GM19328 (cell line): ENCODE data around the gene NEU4.
"Not testable (repeated sequence)": the region's sequence is repeated elsewhere in the genome, so short reads cannot be mapped to it uniquely, and the experiment has no call there.

Experiments
- ATAC-seq: cut with Tn5 transposase; IDR thresholded peaks from one replicate; pipeline ENCODE4 v1.9.1; 2021; ENCODE audit warnings: mild to moderate bottlenecking, moderate library complexity; ENCODE audit not compliant: unreplicated experiment

NEU4 gene

GRCh38 chr2:241812730-241813643, 4.0 kb downstream of the NEU4 start:
- no peak for ATAC-seq

GRCh38 chr2:241813644-241814392, 4.8 kb downstream of the NEU4 start:
- ATAC-seq: no peak

- ATAC-seq: no peak
Measured at GRCh38 chr2:241814393-241814642, 5.3 kb downstream of the NEU4 start.

GRCh38 chr2:241814643-241815476, 5.9 kb downstream of the NEU4 start:
- no peak for ATAC-seq

DNA sequence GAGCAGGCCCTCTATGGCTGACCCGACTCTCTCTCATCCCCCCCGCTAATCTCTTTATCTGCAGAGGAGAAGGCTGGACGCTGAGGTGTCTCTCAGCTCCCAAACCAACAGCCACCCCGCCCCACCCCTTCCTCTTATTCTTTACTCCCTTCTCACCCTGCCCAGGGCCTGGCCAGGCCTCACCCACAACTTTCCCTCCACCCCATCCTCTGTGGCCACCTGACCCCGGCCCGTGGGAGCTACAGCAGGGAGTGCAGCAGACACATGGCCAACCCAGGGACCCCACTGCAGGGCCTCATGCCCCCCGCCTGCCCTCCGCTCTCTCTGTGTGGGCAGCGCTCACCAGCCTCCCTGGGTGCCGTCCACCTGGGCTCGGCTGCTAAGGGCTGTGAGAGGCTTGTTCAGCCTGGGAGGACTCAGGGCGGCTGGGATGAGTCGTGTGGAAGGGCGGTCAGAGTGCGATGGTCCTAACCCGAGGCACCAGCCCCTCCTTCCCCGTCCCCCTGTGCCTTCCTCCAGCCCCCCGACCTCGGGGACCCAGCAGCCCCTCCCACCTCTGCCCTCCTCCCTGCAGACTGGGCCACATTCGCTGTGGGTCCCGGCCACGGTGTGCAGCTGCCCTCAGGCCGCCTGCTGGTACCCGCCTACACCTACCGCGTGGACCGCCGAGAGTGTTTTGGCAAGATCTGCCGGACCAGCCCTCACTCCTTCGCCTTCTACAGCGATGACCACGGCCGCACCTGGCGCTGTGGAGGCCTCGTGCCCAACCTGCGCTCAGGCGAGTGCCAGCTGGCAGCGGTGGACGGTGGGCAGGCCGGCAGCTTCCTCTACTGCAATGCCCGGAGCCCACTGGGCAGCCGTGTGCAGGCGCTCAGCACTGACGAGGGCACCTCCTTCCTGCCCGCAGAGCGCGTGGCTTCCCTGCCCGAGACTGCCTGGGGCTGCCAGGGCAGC, 6.8 kb downstream of the NEU4 start:
- ATAC-seq: no peak

GRCh38 chr2:241816431-241817121, 7.6 kb downstream of the NEU4 start:
- no peak for ATAC-seq

DNA sequence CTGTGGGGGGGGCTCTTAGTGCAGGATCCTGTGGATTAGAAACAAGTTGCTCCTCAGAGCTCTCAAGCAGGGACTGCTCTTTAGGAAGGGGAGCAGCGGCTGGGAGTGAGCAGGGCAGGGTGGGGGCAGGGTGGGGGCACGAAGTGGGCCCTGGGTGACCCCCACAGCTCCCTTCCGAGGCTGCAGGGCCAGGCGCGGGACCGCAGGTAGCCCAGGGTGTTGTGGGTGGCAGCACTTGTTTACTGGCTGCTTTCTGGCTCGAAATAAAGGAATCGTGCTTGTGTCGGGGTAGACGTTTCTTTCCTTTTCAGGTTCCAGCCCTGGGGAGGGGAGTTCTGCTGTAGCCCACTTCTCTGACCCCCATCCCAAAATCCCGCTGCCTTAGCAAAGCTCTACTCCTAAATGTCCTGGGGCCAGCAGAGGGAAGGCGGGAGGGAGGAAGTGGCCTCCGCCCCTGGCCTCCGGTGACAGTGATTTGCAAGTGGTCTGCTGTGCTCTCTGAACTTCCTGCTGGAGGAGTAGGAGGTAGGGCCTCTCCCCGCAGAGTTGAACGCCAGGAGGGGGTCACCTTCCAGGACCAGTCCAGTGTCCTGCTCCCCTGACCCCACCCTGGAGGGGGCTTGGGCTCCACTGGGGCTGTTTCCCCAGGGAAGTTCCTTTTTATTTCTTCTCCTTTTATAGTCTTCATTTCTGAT, 8.3 kb downstream of the NEU4 start:
- ATAC-seq: no peak

DNA sequence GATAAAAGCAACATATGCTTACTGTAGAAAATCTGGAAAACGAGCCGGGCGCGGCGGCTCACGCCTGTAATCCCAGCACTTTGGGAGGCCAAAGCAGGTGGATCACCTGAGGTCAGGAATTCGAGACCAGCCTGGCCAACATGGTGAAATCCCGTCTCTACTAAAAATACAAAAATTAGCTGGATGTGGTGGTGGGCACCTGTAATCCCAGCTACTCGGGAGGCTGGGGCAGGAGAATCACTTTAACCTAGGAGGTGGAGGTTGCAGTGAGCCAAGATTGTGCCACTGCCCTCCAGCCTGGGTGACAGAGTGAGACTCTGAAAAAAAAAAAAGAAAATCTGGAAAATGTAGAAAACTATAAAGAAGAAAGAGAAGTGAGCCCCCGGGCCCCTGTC, 8.8 kb downstream of the NEU4 start:
- ATAC-seq: not testable (repeated sequence)

DNA sequence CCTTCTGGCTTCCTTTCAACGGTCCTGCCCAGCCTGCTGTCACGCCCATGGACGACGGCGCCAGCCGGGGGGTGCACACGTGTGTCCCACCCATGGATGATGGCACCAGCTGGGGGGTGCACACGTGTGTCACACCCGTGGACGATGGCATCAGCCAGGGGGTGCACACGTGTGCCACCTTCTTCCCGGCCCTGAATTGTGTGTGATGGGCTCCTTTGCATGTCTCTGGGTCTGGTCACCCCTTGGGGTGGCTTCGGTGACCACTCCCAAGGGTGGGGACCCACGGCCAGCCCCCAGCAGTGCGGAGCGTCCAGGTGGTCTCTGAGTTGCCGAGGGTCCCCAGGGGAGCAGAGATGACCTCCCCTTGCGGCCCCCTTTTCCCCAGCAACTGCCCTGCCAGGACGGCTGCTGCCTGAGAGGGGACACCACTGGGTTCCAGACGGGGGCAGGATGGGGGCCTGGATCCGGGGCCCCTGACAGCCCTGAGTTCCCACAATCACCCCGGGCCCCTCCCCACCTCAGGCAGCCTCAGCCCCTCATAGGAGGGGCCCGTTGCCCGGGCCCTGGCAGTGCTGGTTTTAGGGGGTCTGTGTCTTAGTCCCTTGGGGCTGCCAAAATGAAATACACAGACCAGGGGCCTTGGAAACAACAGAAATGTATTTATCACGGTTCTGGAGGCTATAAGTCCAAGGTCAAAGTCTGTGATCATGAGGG, 9.4 kb downstream of the NEU4 start:
- ATAC-seq: no peak

- no peak for ATAC-seq
Measured at GRCh38 chr2:241818943-241819270, 9.9 kb downstream of the NEU4 start.

DNA sequence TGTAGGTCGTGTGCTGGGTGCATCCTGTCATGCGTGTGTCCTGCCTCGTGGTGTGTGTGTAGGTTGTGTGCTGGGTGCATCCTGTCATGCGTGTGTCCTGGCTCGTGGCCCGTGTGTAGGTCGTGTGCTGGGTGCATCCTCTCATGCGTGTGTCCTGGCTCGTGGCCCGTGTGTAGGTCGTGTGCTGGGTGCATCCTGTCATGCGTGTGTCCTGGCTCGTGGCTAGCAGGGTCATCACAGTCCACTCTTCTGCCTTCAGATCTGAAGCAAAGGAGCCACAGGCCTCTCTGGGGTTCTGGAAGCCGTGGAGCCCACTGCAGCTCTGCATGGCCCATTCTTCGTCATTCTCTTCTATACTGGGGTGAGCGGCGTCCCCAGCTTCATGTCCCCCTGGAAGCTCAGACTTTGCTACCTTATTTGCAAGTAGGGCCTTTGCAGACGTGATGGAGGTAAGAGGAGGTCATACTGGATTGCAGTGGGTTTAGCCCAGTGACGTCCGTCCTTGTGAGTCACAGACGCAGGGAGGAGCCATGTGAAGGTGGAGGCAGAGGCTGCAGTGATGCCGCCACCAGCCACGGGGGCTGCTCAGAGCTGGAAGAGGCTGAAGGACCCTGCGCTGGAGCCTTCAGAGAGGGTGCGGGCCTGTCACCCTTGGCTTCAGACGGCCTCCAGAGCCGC, 11.1 kb downstream of the NEU4 start:
- ATAC-seq: not testable (repeated sequence)

DNA sequence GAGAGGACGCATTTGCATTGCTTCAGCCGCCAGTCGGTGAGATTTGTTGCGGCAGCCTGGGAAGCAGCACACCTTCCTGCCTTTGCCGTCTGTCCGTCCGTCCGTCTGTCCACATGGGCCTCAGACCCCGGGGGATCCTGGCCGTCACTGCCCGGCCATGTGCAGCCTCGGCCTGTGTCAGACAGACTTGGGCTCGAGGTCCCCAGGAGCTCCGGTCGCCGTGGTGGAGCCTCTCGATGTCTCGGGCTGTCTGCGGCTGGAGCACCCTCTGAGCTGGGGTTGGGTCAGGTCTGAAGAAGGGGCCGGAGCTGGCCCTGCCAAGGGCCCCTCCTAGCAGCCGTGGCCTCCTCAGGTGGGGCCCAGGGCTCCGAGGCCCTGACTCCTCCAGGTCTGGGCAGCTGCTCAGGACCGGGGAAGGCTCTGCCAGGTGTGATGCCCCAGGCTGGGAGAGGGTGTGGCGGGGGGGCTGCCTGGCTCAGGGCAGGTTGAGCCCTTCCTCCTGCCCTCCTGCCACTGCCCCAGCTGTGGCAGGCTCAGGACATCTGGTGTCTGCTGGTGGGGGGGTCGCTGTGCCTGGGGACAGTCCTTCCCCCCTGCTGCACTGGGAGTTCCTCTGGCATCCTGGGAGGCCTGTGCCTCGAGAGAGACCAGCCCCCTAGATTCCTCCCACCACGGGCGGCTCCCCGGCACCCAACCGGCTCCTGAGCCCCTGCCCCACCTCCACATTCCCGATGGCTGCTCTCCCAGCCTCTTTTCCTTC, 11.8 kb downstream of the NEU4 start:
- no peak for ATAC-seq

- no peak for ATAC-seq
Measured at GRCh38 chr2:241821460-241822263, 12.7 kb downstream of the NEU4 start.

GRCh38 chr2:241822264-241822623, 13.3 kb downstream of the NEU4 start:
- no peak for ATAC-seq

- not testable (repeated sequence) for ATAC-seq
Measured at GRCh38 chr2:241823531-241824437, 14.8 kb downstream of the NEU4 start.

DNA sequence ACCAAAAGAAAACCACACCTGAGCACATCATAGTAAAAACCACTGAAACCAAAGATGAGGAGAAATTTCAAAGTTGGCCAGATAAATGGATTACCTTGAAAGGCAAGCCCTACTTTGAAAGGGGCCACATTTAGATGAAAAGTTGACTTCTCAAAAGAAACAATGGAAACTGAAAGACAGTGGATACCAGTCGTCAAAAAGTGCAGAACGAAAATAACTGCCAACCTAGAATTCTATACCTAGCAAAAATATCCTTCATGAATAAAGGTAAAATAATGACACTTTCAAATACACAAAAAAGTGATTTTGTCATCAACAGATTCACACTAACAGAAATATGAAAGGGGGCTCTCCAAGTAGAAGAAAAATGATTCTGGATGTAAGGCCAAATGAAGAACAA, 18.4 kb downstream of the NEU4 start:
- no peak for ATAC-seq
